K562 (cell line): ENCODE data around the gene CRYBG1. TPM values are rescaled to one million over a fixed set of nuclear protein-coding genes. Genes with fewer than 3 reads are reported as not detected.

Experiments
- CBFA2T2 ChIP-seq: fragments of 450-650 bp; conservative IDR thresholded peaks from 2 replicates; pipeline ENCODE4 v1.6.1; 2017; ENCODE audit warnings: mild to moderate bottlenecking
- CREM ChIP-seq: IDR thresholded peaks from 2 replicates; pipeline ENCODE4 v1.6.1; 2014; ENCODE audit warnings: antibody characterized with exemption, low read depth
- DPF2 ChIP-seq: fragments of 450-650 bp; IDR thresholded peaks from 2 replicates; pipeline ENCODE4 v1.6.1; 2016
- E2F6 ChIP-seq, 2 experiments: IDR thresholded peaks; 2 replicates each; pipeline ENCODE4 v1.6.1; 2011; ENCODE audit warnings: borderline replicate concordance in 1 of 2, control low read depth in 1 of 2, low read depth in 1 of 2, low read length in 1 of 2, mild to moderate bottlenecking in 1 of 2, mixed read lengths in 1 of 2, moderate library complexity in 1 of 2; ENCODE audit not compliant: insufficient read depth in 1 of 2, insufficient read length in 1 of 2, poor library complexity in 1 of 2, severe bottlenecking in 1 of 2; ENCODE audit errors: extremely low read depth in 1 of 2
- FIP1L1 ChIP-seq: fragments of 200-400 bp; formaldehyde crosslinking; IDR thresholded peaks from 2 replicates; pipeline ENCODE4 v1.6.1; 2018; ENCODE audit warnings: mild to moderate bottlenecking, low read depth, low read length; ENCODE audit not compliant: poor library complexity, severe bottlenecking
- FOSL1 ChIP-seq: fragments of 200-800 bp; sonication (Bioruptor generic); conservative IDR thresholded peaks from 2 replicates; pipeline ENCODE4 v1.6.1; 2016; ENCODE audit warnings: missing genetic modification characterization, missing compliant biosample characterization
- FOXM1 ChIP-seq, 2 experiments: fragments of 450-650 bp in 1 of 2; sonication (generic) in 1 of 2; formaldehyde crosslinking in 1 of 2; IDR thresholded peaks; 2 replicates each; pipeline versions ENCODE4 v1.6.1 to v1.9.0; 2017 to 2022; ENCODE audit warnings: low read depth in 2 of 2, mild to moderate bottlenecking in 2 of 2, missing genetic modification reagents in 1 of 2, moderate library complexity in 1 of 2
- GABPA ChIP-seq: fragments of 200-800 bp; sonication (Bioruptor generic); conservative IDR thresholded peaks from 2 replicates; pipeline ENCODE4 v1.6.1; 2016; ENCODE audit warnings: low read depth, missing genetic modification characterization, missing compliant biosample characterization
- KDM1A ChIP-seq, 2 experiments: fragments of 450-650 bp; IDR thresholded peaks; 2 replicates each; pipeline ENCODE4 v1.6.1; 2016; ENCODE audit warnings: mild to moderate bottlenecking in 2 of 2
- KDM5B ChIP-seq: fragments of 200-600 bp; sonication (generic); IDR thresholded peaks from 2 replicates; pipeline ENCODE4 v1.6.1; 2012; ENCODE audit warnings: low read depth, mild to moderate bottlenecking, moderate library complexity, low read length, control low read depth, inconsistent platforms; ENCODE audit not compliant: insufficient replicate concordance
- KLF6 ChIP-seq: fragments of 250-450 bp; sonication (Bioruptor Pico); IDR thresholded peaks from 2 replicates; pipeline ENCODE4 v1.4.0; 2020; ENCODE audit warnings: mild to moderate bottlenecking, moderate library complexity, borderline replicate concordance
- MAZ ChIP-seq, 2 experiments: fragments of 450-650 bp in 1 of 2; sonication (generic) in 1 of 2; formaldehyde crosslinking; IDR thresholded peaks in 1 of 2; conservative IDR thresholded peaks in 1 of 2; 2 replicates each; pipeline versions ENCODE4 v1.4.0 to v1.5.0; 2020; ENCODE audit warnings: mild to moderate bottlenecking in 1 of 2, missing genetic modification reagents in 1 of 2
- NCOA1 ChIP-seq: fragments of 450-650 bp; IDR thresholded peaks from 2 replicates; pipeline ENCODE4 v1.6.1; 2016; ENCODE audit warnings: low read depth
- NFE2 ChIP-seq: IDR thresholded peaks from 2 replicates; pipeline ENCODE4 v1.6.1; 2014; ENCODE audit warnings: antibody characterized with exemption, low read depth
- OTX1 ChIP-seq: fragments of 450-650 bp; formaldehyde crosslinking; IDR thresholded peaks from 2 replicates; pipeline ENCODE4 v1.4.0; 2022; ENCODE audit warnings: mild to moderate bottlenecking
- RCOR1 ChIP-seq, 2 experiments: IDR thresholded peaks; 2 replicates each; pipeline ENCODE4 v1.6.1; 2012; ENCODE audit warnings: low read depth in 2 of 2, low read length in 2 of 2, borderline replicate concordance in 1 of 2, improper control_type of control experiment in 1 of 2
- TAL1 ChIP-seq: fragments of 450-650 bp; IDR thresholded peaks from 2 replicates; pipeline ENCODE4 v1.6.1; 2016; ENCODE audit warnings: mild to moderate bottlenecking
- ZBTB33 ChIP-seq: sonication (generic); formaldehyde crosslinking; IDR thresholded peaks from 2 replicates; pipeline ENCODE4 v1.8.1; 2023; ENCODE audit warnings: mild to moderate bottlenecking, missing genetic modification reagents
- ZHX1 ChIP-seq: fragments of 150-350 bp; conservative IDR thresholded peaks from 2 replicates; pipeline ENCODE4 v1.6.1; 2014; ENCODE audit warnings: low read length
- ZNF174 ChIP-seq: fragments of 250-450 bp; sonication (Bioruptor Pico); IDR thresholded peaks from 2 replicates; pipeline ENCODE4 v1.4.0; 2020; ENCODE audit warnings: mild to moderate bottlenecking
- ZNF316 ChIP-seq: fragments of 450-650 bp; IDR thresholded peaks from 2 replicates; pipeline ENCODE4 v1.6.1; 2016
- ZNF830 ChIP-seq: fragments of 250-450 bp; sonication (Bioruptor Pico); IDR thresholded peaks from 2 replicates; pipeline ENCODE4 v1.5.0; 2021; ENCODE audit warnings: mild to moderate bottlenecking
- polyA plus RNA-seq, 8 experiments: library from polyadenylated mRNA; depleted of rRNA in 4 of 8; stranded (reverse) in 5 of 8; unstranded in 3 of 8; fragments of >200 nt; fragmentation: Nextera tagmentation in 2 of 8; fragmentation: Illumina TruSeq in 1 of 8; extraction: Ambion mirVana in 2 of 8; extraction: Trizol in 1 of 8; gene quantifications; 2 replicates each; pipeline versions ENCODE4 v1.2.1 to v1.2.3, GENCODE V29; 2011 to 2014; ENCODE audit warnings: inconsistent platforms in 1 of 8, missing spikeins in 1 of 8
- total RNA-seq, 7 experiments: library from RNA; depleted of rRNA in 6 of 7; stranded (reverse); fragments of >200 nt in 6 of 7; fragmentation: Illumina TruSeq in 2 of 7; extraction: Trizol in 2 of 7; gene quantifications; 2 replicates each; pipeline versions ENCODE4 v1.2.1 to v1.2.3, GENCODE V29; 2011 to 2021; ENCODE audit warnings: low replicate concordance in 1 of 7

The CRYBG1 gene
- total and polyA plus RNA-seq, 9 of the 15 experiments (the other 6 are each of a cell fraction or from before 2014, with no cell fraction given), result 0.07 to 0.47 (median 0.11) TPM

- TF ChIP-seq ZHX1 (no peak), DPF2 (peak; percentile 77), FIP1L1 (no peak), KDM5B (no peak), NCOA1 (no peak), ZNF830 (no peak), KLF6 (CRISPR knock-in tag) (no peak), NFE2 (peak; percentile 90), FOSL1 (tag) (peak; percentile 89), GABPA (tag) (no peak), KDM1A (IDR thresholded peaks at IDR 0.05) (peak; percentile 56 to 82; a peak in 2 of 4 replicates), ZNF316 (peak; percentile 76), ZBTB33 (CRISPR knock-in tag) (no peak), CBFA2T2 (peak; percentile 35), E2F6 (IDR thresholded peaks at IDR 0.05; ENCODE audit: borderline replicate concordance in 1 of 2, extremely low read depth in 1 of 2, insufficient read depth in 1 of 2, insufficient read length in 1 of 2, low read depth in 1 of 2, low read length in 1 of 2, poor library complexity in 1 of 2, severe bottlenecking in 1 of 2) (peak in 1 of 2 experiments; percentile 55), OTX1 (CRISPR knock-in tag) (no peak), MAZ (CRISPR knock-in tag; conservative IDR thresholded peaks at IDR 0.05 in 1 of 2, IDR thresholded peaks at IDR 0.05 in 1 of 2) (peak in 1 of 2 experiments; percentile 7; a peak in 1 of 4 replicates), CREM (peak; percentile 20; the same call in 1 of the 2 replicates), RCOR1 (IDR thresholded peaks at IDR 0.05; ENCODE audit: borderline replicate concordance in 1 of 2, low read depth in 2 of 2, low read length in 2 of 2) (peak; percentile 45 to 85; a peak in 3 of 4 replicates), ZNF174 (CRISPR knock-in tag) (no peak), TAL1 (peak; percentile 28; the same call in 1 of the 2 replicates), FOXM1 (IDR thresholded peaks at IDR 0.05; ENCODE audit: low read depth) (peak; percentile 25; the same call in 1 of the 2 replicates), FOXM1 (CRISPR knock-in tag; IDR thresholded peaks at IDR 0.05; ENCODE audit: low read depth) (no peak)
These were observed 159.2 kb downstream of the CRYBG1 start (continued) for GRCh38 chr6:106519460-106520394.
